ENCODE results near the gene ANKUB1.
"Not testable (repeated sequence)": the region's sequence is repeated elsewhere in the genome, so short reads cannot be mapped to it uniquely, and the experiment has no call there.

Gene ANKUB1, protein sequence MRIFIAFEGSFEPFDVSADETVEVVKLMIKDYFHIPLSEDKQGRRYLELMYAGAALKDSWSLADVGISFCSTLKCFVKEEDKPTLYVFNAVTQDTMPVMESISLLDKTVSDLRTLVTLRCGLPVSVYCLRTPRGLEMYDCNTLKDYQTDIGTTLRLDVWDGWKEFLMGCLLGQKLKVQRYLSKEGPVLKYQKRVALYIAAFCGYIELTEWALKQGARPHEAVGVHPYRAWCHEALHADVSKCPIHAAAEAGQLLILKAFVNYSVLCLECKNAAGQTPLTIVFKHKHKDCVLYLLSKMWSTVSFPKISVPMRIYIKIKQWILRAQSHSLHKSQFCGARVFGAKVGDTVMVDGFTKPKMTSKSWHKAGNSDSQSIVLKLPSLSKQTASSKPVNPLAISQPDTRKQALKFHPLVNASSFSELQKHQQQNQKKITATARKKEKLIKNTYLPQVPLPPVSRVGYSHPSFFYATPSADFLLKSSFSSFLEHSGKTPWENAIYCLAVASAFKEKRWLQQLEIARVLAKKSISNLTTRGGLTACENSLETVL

DNA sequence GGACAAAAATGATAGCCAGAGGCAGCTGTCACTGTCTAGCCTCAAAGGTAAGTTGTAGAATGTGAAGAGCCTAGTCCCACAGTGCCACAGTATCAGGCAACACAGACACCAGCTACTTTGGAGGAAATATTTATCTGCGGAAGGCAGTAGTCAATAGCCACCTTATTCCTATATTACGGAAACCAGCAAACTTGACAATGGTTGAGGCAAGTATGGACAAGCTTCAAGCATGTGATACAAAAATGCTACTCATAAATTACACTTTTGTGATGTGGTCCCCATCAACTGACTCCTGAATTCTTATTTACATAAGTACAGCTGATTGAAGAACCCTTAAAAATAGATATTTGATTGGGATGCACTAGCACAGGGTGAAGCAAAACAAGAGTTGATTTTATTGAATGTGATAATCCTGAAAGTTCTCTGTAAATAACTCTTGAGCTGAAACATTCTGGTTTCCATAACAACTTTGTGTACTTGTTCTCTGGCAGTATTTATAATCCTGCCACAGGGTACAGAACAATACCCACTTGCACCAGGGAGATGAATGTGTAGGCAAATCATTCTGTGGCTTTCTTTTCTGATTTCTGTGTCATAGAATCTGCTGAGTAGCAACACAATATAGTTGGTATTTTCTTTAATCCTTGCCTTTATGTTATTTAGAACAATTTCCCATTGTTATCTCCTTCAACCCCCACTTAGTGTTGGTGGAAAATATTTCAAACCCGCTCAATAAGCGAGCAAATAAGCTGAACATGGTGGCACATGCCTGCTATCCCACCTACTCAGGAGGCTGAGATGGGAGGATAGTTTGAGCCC, at the start of gene ANKUB1:
Gene ANKUB1, minus strand, starts transcription at position 103 of the 819 bp plus-strand sequence. CDS start 188 bp downstream, outside the sequence.
- DNase-seq = no peak

DNA sequence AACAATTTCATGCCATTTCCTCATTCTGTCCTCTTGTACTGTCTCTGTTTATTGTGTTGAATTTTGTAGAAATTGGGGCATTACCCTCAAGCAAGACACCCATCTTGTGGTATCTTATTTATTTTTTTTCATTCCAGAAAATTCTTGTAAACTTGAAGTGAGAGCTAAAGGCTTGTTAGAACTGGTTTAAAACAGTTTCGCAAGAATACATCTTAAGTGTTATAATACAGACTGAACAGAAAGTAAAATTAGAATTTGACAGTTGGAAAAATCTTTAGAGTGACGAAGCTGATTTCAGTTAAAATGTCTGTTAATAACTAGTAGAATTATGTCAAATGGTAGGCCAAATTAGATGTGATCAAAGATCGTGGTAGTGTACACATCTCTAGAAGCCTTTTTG, 47.5 kb upstream of the ANKUB1 start:
- no peak for DNase-seq

DNA sequence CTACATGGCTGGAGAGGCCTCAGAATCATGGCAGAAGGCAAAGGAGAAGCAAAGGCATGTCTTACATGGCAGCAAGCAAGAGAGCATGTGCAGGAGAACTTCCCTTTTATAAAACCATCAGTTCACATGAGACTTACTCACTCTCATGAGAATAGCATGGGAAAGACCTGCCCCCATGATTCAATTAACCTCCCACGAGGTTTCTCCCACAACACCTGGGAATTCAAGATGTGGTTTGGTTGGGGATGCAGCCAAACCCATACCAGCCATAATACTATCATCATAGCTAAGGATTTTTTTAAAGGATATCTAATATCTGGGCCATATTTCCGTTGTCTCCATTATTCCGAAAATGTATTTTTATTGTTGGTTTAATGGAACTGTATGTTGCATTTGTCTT, 47.1 kb upstream of the ANKUB1 start:
- not testable (repeated sequence) for DNase-seq

DNA sequence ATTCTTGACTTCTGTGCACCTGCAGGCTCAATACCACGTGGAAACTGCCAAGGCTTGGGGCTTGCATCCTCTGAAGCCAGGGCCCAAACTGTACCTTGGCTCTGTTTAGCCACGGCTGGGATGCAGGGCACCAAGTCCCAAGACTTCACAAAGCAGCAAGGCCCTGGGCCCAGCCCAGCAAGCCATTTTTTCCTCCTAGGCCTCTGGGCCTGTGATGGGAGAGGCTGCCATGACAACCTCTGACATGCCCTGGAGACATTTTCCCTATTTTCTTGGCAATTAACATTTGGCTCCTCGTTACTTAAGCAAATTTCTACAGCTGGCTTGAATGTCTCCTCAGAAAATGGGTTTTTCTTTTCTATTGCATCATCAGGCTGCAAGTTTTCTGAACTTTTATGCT, 46.1 kb upstream of the ANKUB1 start:
- not testable (repeated sequence) for DNase-seq

DNA sequence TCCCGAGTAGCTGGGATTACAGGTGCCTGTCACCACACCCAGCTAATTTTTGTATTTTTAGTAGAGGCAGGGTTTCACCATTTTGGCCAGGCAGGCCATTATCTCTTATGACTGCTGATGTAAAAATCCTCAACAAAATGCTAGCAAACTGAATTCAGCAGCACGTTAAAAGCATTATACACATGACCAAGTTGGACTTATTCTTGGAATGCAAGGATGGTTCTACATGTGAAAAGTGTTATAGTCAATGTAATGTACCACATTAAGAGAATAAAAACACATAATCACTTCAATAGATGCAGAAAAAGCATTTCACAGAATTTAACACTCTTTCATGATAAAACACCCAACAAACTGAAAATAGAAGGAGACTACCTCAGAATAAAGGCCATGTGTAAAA, 40.9 kb upstream of the ANKUB1 start:
- no peak for DNase-seq

DNA sequence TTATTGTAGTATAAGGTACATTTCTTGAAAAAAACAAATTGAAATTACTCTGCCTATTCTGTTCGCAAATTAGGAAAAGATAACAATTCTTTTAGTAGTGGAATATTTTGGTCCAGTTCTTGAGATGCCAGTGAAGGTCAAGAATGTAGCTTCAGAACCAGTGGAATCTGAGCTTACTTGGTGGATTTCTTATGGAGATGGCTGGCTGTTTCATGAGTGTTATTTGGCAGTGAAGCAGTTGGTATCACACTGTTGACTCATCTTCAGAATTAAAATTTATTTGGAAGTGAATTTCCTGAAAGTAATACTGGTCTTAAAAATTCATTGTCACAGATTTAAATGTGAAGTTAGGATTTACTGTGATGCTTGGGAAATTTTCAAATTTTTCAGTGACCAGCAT, 39.7 kb upstream of the ANKUB1 start:
- DNase-seq = no peak

DNA sequence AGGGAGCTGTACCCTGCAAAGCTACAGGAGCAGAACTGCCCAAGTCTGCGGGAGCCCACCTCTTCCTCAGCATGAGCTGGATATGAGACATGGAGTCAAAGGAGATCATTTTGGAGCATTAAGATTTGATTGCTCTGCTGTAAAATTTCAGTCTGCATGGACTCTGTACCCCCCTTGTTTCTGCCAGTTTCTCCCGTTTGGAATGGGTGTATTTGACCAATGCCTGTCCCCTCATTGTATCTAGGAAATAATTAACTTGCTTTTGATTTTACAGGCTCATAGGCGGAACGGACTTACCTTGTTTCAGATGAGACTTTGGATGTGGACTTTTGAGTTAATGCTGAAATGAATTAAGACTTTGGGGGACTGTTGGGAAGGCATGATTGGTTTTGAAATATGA, 39.0 kb upstream of the ANKUB1 start:
- DNase-seq = no peak

DNA sequence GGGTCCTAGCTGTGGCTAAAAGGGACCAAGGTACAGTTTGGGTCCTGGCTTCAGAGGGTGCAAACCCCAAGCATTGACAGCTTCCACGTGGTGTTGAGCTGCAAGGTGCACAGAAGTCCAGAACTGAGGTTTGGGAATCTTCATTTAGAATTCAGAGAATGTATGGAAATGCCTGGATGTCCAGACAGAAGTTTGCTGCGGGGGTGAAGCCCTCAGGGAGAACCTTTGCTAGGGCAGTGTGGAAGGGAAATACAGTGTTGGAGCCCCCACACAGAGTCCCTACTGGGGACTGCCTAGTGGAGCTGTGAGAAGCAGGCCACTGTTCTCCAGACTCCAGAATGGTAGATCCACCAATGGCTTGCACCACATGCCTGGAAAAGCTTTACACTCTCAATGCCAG, 38.5 kb upstream of the ANKUB1 start:
- no peak for DNase-seq

DNA sequence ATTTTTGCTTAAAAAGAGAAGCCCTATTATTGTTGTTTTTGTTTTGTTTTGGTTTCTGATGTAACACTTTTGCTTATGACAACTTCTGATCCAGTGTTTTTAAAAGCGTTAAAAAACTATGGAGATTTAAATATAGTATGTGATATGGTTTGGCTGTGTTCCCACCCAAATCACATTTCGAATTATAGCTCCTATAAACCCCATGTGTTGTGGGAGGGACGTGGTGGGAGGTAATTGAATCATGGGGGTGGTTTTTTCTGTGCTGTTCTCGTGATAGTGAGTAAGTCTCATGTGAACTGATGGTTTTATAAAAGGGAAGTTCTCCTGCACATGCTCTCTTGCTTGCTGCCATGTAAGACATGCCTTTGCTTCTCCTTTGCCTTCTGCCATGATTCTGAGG, 37.3 kb upstream of the ANKUB1 start:
- not testable (repeated sequence) for DNase-seq

DNA sequence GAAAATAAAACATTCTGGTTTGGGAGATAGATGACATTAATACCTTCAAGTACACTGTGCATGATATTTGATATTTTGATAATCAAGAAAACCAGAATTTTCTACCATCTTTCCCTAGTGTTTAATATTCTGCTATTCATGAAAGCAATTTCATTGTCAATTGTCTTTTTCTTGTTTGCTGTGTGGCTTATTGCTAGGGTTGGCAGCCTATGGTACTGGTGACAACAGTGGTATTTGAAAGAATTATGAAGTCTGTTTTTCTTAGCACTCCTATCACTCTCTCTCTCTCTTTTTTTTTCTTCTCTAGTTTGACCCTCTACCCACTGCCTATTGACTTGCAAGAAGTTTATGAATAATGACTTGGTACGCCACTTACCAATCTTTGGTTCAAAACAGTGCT, 36.0 kb upstream of the ANKUB1 start:
- no peak for DNase-seq

DNA sequence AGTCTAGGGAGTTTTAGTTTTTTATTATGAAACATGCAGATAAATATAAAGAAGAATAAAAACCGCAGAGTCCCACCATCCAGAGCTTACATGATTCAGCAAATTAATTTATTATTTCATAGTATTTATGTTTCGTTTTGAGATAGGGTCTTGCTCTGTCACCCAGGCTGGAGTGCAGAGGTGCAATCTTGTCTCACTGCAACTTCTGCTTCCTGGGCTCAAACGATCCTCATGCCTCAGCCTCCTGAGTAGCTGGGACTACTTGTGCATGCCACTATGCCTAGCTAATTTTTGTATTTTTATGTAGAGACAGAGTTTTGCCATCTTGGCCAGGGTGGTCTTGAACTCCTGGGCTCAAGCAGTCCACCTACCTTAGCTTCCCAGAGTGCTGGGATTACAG, 34.3 kb upstream of the ANKUB1 start:
- DNase-seq = no peak

DNA sequence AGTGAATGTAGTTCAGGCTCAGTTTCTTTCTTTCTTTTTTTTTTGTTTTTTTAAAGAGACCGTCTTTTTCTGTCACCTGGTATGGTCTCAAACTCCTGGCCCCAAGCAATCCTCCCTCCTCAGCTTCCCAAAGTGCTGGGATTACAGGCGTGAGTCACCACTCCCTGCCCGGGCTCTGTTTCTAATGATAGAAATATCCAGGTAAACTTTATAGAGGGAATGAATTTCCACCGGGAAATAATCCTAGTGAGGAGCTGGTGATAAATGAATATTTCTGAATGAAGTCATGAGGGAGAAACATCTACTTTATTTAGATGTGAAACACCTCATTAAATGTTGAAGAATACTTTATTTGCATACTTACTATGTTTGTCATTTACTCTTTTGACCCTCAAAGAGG, 27.8 kb upstream of the ANKUB1 start:
- DNase-seq = no peak

DNA sequence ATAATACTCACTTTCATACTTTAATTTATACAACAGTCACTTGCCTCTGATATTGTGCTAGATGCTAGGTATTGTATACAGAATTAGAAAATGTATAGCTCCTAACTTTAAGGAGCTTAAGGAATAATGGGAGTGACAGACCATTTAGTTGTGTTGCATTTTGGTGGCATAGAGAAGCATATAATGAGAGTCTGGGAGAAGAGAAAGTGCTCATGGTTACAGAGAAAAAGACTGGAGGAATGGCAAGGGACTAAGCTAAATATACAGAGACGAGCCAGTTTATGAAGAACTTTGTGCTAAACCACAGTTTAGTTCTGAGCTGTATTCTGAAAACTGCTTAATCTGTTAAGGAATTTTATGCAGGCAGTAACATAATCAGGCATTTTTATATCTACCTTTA, 27.1 kb upstream of the ANKUB1 start:
- no peak for DNase-seq

DNA sequence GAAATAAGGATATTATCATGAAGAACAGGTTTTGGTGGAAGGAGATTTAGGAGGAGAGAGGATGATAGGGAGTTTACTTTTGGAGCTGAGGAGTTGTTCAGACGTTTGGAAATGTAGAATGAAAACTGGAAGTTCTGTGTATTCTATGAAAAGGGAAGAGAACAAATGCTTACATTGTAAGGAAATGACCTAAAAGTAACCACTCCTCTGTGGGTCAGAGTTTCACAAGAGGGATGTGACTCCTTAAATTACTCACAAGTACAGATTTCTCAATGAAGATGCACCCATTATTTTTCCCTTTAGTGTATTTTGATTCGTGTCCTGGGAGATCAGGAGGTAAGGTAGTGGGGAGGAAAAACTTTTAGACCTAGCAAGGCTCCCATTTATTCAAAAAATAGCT, 24.6 kb upstream of the ANKUB1 start:
- DNase-seq = no peak

DNA sequence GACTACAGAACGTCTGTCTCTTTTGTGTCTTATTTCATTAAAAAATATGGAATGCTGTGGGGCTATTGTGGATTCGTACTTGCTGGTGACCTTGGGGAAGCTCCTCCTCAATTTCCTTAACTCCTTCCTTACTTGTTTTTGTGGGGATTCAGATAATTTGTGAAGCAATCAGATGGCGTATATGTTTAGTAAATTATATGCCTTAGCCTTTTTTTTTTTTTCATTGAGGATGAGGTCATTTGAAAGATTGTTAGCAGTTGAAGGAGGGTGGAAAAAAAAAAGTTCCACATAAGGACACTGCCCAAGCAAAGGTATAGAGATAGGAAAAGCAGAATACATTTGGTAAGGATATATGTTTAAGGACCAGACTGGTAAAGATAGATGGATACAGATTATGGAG, 24.0 kb upstream of the ANKUB1 start:
- DNase-seq = no peak

DNA sequence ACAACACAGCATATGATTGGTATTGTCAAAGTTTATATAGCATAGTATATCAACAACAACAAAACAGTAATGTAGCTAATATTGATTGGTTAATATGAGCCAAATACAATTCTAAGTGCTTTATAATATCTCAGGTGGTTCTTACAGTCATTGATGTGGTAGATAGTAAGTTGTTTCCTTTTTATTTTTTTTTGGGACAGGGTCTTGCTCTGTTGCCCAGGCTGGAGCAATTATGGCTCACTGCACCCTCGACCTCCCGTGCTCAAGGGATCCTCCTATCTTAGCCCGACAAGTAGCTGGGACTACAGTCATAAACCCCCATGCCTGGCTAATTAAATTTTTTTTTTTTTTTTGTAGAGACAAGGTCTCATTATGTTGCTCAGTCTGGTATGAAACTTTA, 23.4 kb upstream of the ANKUB1 start:
- no peak for DNase-seq

DNA sequence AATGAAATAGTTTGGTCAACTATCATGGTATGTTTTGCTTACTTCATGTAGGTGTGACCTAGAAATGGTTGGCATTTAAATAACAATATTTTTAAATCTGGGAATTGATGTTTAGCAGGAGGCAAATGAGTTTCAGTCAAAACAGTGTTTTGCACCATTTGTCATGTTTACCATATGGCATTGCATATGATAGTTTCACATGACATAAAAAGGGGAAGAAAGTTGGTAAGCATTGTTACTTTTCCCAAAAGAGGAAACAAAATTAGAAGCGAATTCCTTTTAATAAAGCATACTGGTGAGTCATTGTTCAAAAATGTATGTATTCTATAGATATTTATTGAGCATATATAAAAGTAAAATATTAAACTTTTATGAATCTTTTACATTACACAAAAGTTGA, 23.0 kb upstream of the ANKUB1 start:
- DNase-seq = no peak

DNA sequence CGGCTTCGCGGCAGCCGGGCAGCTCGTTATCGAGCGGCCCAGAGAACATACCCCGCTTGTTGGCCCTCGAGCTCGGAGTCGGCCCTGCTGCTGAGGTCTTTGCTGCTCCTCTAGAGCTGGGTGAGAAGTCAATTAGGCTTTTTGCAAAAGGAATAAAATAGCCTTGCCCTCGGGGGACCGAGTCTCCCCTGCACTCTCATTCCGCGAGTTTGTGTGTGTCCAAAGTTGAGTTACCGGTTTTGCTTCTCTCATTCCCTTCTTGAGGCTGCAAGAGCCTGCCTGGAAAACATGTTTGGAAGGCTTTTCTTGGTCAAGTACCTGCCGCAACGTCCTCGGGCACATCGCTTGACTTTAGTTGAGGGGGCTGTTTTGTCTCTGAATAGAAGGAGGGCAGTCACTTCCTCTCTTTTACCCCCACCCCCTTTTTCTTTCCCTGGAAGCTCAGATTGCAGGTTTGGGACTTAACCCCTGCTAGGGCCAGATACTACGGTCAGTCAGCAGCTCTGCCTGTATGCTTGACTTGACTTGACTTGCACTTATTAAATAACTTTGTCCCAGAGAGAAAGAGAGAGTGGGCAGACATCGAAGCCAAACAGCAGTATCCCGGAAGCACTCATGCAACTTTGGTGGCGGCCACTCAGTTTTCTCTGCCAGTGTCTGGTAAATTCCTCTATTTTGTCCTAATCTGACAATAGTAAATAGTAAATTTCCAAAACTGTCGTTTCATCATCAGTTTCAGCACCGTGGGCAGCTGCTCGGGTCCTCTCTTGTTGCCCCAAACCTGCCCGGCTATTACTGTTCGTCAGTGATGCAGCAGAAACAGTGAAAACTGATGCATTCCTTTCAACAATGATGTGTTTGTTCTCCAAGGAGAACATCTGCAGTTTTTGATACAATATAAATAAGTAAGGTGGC, 21.3 kb upstream of the ANKUB1 start:
- no peak for DNase-seq

DNA sequence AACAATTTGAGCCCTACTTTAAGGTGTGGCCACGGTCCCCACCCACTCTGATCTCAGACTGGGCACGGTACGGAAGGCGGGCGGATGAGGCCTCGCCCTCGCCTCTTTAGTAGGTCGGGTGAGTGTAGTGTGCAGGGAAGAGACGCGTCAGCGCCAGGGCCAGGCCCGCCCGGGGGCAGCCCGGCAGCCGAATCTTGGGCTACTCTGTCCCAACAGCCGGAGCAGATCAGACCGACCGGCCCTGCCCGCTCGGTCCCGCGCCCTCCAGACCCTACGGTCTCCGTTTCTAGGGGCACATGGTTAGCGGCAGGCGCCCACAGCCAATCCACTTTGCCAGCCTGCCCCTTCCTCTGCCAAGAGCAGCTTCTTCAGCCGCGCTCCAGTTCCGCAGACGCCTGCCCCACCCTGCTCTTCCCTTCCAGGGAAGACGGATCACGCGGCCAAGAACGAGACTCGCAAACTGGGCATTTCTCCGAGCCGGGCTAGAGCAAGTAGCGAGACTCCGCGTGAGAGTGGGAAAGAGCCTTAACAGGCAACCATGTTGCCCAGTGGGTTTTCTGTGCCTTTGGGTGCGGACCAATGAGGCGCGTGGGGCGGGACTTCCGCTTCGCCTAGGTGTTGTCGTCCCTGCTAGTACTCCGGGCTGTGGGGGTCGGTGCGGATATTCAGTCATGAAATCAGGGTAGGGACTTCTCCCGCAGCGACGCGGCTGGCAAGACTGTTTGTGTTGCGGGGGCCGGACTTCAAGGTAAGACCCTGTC, 20.4 kb upstream of the ANKUB1 start, which contains the start of gene RNF13:
Gene RNF13, plus strand, starts transcription at position 610 of the 761 bp plus-strand sequence. CDS start 32,812 bp downstream, outside the sequence.
- DNase-seq = peak; percentile 93

DNA sequence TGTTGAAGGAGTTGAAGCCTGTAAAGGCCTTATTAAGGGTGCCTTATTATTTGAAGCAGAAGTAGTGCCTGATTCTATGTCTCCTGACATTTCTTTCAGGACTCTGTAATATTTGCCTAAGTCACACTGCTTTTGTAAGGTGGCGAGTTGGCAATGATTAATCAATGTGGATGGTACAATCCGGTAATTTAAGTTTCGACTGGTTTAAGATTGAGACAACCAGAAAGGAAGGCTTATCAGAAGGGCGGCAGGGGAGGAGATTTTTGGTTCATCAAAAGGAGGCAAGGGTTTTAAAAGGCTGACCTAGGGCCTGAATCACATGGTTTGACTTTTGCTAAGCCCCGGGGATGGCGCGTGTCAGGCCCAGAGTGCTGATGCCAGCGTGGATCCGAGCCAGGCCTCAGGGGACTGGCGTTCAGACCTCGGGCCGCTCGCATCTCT, 19.8 kb upstream of the ANKUB1 start:
- DNase-seq = no peak

DNA sequence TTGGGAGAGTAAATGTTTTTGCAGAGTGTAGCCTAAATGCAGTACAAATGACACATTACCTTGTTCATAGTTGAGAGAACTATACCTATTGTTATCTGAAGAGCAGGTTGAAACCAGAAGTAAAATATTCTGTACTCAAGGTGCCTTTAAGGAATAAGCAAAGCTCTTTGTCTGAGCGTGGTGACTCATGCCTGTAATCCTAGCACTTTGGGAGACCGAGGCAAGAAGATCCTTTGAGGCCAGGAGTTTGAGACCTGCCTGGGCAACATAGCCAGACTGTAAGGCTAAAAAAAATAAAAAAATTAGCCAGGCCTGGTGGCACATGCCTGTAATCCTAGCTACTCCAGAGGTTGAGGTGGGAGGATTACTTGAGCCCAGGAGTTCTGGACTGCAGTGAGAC, 18.5 kb upstream of the ANKUB1 start:
- DNase-seq = no peak

DNA sequence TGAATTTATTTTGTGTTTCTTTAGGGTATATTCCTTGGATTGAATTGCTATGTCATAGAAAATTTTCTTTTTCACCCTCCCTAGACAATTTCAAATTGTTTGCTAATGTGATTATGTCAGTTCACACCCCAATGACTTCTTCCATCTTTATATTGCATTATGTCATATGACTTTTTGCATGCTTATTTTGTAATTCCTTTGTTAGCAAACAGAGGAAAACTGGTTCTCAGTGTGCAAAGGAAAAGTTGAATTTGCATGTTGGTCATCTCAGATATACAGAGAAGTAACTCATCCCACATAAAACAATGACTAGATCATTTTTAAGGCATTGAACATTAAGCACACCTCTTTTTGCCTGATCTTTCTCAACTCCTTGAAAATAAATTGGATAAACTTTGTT, 17.3 kb upstream of the ANKUB1 start:
- no peak for DNase-seq
